Ovary (tissue), 9 donors: ENCODE measurements around the gene PVR. TPM values are rescaled to one million over a fixed set of nuclear protein-coding genes. Genes with fewer than 3 reads are reported as not detected.

Experiments
- DNase-seq, 5 donors: peaks; one replicate each; pipeline ENCODE4 v3.0.0-alpha.2; 2019 to 2020
- H3K27ac ChIP-seq, 2 donors: fragments of 200-600 bp; one replicate each; pipeline versions ENCODE4 v1.5.1 to v1.8.0; 2019 to 2022
- H3K27me3 ChIP-seq: fragments of 200-600 bp; one replicate; pipeline ENCODE4 v1.8.0; 2022
- H3K36me3 ChIP-seq: fragments of 200-600 bp; sonication (generic); one replicate; pipeline ENCODE4 v1.5.1; 2019
- H3K4me1 ChIP-seq: one replicate; pipeline ENCODE4 v1.8.1; 2013; ENCODE audit warnings: mild to moderate bottlenecking, moderate library complexity; ENCODE audit not compliant: insufficient read depth
- H3K4me3 ChIP-seq: fragments of 200-600 bp; sonication (generic); one replicate; pipeline ENCODE4 v1.5.1; 2017
- H3K9me3 ChIP-seq, 2 donors: fragments of 200-600 bp in 1 of 2; sonication (generic) in 1 of 2; one replicate each; pipeline versions ENCODE4 v1.5.1 to v1.8.1; 2013 to 2019; ENCODE audit warnings: mild to moderate bottlenecking in 1 of 2, moderate library complexity in 1 of 2
- EP300 ChIP-seq: sonication (generic); formaldehyde crosslinking; IDR thresholded peaks from one replicate; pipeline ENCODE4 v1.6.1; 2017; ENCODE audit warnings: antibody characterized with exemption
- POLR2A ChIP-seq: fragments of 450-650 bp; IDR thresholded peaks from one replicate; pipeline ENCODE4 v1.6.1; 2017; ENCODE audit warnings: antibody characterized with exemption, mild to moderate bottlenecking, moderate library complexity
- WGBS, 3 donors: extraction: QIAGEN DNeasy Blood & Tissue Kit in 1 of 3; methylation state at CpG; one replicate each; pipeline versions ENCODE4 v1.1.5 to v1.1.7; 2013 to 2017; 5-methylcytosine and 5-hydroxymethylcytosine counted together
- intact Hi-C, 4 donors: fragments of 100-400 bp; cut with DNase I; formaldehyde crosslinking; loops; one replicate each; pipeline versions ENCODE4 v1.11.0 to v1.15.1; 2022 to 2023
- polyA plus RNA-seq, 2 donors: library from polyadenylated mRNA; stranded (reverse); fragments of 200-250 nt in 1 of 2; fragments of 350-450 nt in 1 of 2; fragmentation: Illumina TruSeq in 1 of 2; extraction: RNeasy Lipid Tissue Mini Kit (QIAGEN cat#74804) in 1 of 2; gene quantifications; one replicate each; pipeline ENCODE4 v1.2.3, GENCODE V29; 2013 to 2014
- total RNA-seq, 7 donors: library from RNA; depleted of rRNA in 2 of 7; stranded (reverse); fragments of >200 nt in 2 of 7; fragmentation: NEBNext Ultra II Directional in 3 of 7; extraction: Animal tissue kit (Norgen Biotek cat#: 25700) in 3 of 7; gene quantifications; one replicate each; pipeline versions ENCODE4 v1.1.0 to v1.2.4, GENCODE V29; 2016 to 2023
- TF ChIP-seq, protein P1 (sequence below), 3 donors: fragments of 450-650 bp in 2 of 3; fragments of 200-600 bp in 1 of 3; IDR thresholded peaks; one replicate each; pipeline versions ENCODE4 v1.5.1 to v1.8.0; 2016 to 2022; ENCODE audit warnings: antibody characterized with exemption in 3 of 3, mild to moderate bottlenecking in 1 of 3
- donor health status: DM: no; HTN: no; CAD: no; lungs with moderate emphysema.
- donor health status: DM: no; HTN: no; CAD: no.
- donor health status: Bipolar disorder and iron deficiency.
- donor health status: DM: yes; HTN: yes; CAD: no.
- donor health status: DM: no; HTN: no; CAD: no.
- donor health status: DM: yes; HTN: yes; CAD: no.

The PVR gene
- total and polyA plus RNA-seq, 9 donors = 14.0 to 33.9 (median 22.5) TPM

DNA sequence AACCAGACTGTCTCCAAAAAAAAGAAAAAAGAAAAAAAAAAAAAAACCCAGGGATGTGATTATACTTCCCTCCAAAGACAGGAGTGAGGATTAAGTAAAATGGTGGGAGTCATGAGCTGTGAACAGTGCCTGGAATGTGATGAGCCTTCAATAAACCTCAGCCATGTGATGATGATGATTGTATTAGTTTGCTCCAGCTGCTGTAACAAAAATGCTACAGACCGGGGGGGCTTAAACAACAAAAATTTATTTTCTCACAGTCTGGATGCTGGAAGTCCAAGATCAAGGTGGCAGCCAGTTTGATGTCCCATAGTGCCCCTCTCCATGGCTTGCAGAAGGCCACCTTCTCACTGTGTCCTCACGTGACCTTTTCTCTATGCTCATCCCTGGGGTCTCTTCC is 8.9 kb upstream of the PVR start:
- no peaks in the 10 kb centered on the region for H3K27me3 ChIP-seq
- TF ChIP-seq, protein P1, sequence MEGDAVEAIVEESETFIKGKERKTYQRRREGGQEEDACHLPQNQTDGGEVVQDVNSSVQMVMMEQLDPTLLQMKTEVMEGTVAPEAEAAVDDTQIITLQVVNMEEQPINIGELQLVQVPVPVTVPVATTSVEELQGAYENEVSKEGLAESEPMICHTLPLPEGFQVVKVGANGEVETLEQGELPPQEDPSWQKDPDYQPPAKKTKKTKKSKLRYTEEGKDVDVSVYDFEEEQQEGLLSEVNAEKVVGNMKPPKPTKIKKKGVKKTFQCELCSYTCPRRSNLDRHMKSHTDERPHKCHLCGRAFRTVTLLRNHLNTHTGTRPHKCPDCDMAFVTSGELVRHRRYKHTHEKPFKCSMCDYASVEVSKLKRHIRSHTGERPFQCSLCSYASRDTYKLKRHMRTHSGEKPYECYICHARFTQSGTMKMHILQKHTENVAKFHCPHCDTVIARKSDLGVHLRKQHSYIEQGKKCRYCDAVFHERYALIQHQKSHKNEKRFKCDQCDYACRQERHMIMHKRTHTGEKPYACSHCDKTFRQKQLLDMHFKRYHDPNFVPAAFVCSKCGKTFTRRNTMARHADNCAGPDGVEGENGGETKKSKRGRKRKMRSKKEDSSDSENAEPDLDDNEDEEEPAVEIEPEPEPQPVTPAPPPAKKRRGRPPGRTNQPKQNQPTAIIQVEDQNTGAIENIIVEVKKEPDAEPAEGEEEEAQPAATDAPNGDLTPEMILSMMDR (IDR thresholded peaks at IDR 0.05) = no peak
- TF ChIP-seq EP300 = no peak
- no peak for TF ChIP-seq POLR2A
- 90 to 96% (median 91%) methylated on average over 2 of the region's 2 CpGs for WGBS, 3 donors
- H3K36me3 ChIP-seq = no peaks in the 10 kb centered on the region
- no peak overlapping the region for H3K27ac ChIP-seq
- no peak overlapping the region for H3K4me3 ChIP-seq
- intact Hi-C loops = no loop called here
- no peaks in the 10 kb centered on the region for H3K9me3 ChIP-seq
- no peak for DNase-seq
- H3K4me1 ChIP-seq = peaks cover 7% of the 10 kb centered on the region

DNA sequence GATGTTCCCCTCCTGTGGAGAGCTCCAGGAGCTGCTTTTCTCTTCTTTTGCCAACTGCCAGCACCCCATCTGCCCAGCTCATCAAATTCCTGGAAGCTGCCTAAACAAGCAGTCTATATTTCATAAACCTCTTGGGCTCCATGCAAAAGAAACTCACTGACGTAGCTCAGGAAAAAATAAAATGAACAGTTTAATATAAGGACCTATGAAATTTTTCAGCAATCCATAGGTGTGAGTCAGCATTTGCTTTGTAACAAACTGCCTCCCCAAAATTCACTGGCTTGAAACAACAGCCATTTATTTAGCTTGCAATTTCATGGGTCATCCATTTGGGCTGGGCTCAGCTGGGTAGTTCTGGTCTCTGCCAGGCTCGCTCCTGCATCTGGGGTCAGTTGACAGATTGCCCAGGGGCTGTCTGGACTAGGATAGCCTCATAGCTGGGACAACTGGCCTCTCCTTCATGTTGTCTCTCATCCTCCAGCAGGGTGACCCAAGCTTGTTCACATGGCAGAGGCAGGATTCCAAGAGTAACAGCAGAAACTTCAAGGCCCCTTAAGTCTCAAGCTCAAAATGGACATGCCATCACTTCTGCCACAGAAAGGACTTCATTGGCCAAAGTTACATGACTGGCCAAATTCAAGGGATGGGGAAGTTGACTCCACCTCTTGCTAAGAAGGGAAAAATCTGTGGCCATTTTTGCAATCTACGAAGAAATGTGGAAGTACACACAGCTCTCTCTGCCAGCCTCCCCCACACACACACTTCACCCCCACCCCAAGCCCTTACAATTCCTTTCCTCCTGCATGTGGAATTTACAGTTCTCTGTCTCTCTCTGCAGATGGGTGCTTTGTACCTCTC is 7.9 kb upstream of the PVR start:
- WGBS, 3 donors = 47 to 58% (median 54%) methylated on average over 3 of the region's 3 CpGs
- no peak for TF ChIP-seq POLR2A
- TF ChIP-seq EP300 = no peak
- TF ChIP-seq, protein P1 (IDR thresholded peaks at IDR 0.05) = no peak
- no peak for DNase-seq
- intact Hi-C loops = no loop called here
- no peaks in the 10 kb centered on the region for H3K36me3 ChIP-seq
- no peak overlapping the region for H3K4me3 ChIP-seq
- no peaks in the 10 kb centered on the region for H3K9me3 ChIP-seq
- H3K27me3 ChIP-seq = no peaks in the 10 kb centered on the region
- H3K4me1 ChIP-seq = peaks cover 7% of the 10 kb centered on the region
- no peak overlapping the region for H3K27ac ChIP-seq

DNA sequence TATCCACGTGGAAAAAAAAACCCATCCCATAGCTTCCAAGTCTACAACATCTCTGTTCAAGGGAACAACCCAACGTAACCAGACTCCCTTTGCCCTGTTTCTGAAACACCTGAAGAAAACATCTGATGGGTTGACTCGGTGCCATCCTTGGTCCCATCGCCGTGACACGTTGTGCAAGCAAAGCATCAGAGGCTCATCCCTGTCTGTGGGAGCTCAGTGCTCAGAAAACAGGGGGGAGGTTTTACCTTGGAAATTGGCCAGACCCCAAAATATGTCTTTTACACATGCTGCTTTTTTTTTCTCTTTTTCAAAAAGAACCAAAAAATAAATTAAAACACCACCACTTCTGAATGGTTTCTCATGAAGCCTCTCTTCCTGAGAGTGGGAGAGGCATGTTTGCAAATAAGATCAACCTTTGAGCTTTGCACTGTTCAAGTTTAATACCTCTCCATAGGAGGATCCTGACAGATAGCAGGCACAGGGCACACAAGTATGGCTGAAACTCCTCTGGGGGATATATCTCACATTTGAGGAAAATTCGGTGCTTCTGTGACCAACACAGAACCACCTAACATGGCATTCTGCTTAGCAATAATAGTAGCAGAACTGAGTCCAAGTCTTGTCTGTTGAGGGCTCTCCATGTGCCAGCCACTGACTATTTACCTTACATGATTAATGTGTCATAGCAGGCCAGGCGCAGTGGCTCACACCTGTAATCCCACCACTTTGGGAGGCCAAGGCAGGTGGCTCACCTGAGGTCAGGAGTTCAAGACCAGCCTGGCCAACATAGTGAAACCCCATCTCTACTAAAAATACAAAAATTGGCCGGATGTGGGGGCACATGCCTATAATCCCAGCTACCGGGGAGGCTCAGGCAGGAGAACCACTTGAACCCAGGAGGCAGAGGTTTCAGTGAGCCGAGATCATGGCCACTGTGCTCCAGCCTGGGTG is 7.0 kb upstream of the PVR start:
- Histone ChIP-seq H3K4me3 (no peak overlapping the region), H3K9me3 (no peaks in the 10 kb centered on the region), H3K36me3 (no peaks in the 10 kb centered on the region), H3K4me1 (peaks cover 7% of the 10 kb centered on the region), H3K27ac (no peak overlapping the region), H3K27me3 (no peaks in the 10 kb centered on the region)
- TF ChIP-seq POLR2A (no peak), EP300 (no peak)
- TF ChIP-seq, protein P1 (IDR thresholded peaks at IDR 0.05) = no peak
- WGBS, 3 donors = 50 to 59% (median 57%) methylated on average over 11 of the region's 11 CpGs
- no peak for DNase-seq
- intact Hi-C loops = no loop called here

DNA sequence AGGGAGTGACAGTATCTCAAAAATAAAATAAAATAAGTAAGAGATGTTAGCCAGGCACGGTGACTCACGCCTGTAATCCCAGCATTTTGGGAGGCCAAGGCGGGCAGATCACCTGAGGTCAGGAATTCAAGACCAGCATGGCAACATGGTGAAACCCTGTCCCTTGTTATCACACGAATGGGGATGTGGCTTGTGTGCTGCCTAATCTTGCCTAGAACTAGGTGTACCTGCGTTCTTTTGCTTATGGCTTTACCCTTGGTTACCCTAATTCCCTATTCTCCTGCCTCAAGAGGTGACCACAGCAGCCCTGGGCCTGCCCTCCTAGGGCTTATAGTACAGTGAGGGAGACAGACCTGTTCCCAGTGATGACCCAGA is 6.3 kb upstream of the PVR start:
- WGBS, 3 donors = 90 to 92% (median 91%) methylated on average over 5 of the region's 5 CpGs
- Histone ChIP-seq H3K4me3 (no peak overlapping the region), H3K27me3 (no peaks in the 10 kb centered on the region), H3K36me3 (no peaks in the 10 kb centered on the region), H3K9me3 (no peaks in the 10 kb centered on the region), H3K27ac (no peak overlapping the region), H3K4me1 (peaks cover 7% of the 10 kb centered on the region)
- TF ChIP-seq POLR2A (no peak), EP300 (no peak)
- TF ChIP-seq, protein P1 (IDR thresholded peaks at IDR 0.05) = no peak
- intact Hi-C loops = no loop called here
- no peak for DNase-seq
